T-helper 2 cell (primary cell): ENCODE results near the gene COG1.

Experiments used
- DNase-seq, 5 experiments: peaks; one replicate each; pipeline versions ENCODE4 v3.0.0 to v3.0.0-alpha.2; 2012 to 2022

Gene COG1

GRCh38 chr17:73198930-73199260, 6.0 kb downstream of the COG1 start:
- no peak for DNase-seq

DNA sequence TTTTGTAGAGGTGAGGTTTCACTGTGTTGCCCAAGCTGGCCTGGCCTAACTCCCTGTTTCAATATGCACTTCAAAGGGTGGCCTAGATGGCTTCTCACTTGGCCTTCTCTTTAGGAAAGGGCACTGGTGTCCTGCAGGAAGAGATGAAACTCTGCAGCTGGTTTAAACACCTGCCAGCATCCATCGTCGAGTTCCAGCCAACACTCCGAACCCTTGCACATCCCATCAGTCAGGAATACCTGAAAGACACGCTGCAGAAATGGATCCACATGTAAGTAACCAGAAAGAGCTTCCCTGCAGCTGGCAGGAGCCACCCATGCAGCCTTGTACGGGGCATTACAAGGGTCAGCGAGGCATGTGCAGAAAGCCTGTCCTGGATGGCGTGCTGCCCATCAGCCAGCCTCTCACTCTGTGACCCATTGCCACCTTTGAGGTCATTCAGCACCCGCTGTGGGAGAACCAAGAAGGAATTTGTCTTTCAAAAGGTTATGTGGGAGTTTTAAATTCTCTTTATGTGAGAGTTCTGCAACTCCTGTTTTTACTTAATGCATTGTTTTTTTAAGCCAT, 7.0 kb downstream of the COG1 start:
- DNase-seq = no peak

- no peak for DNase-seq
These were observed 7.6 kb downstream of the COG1 start for GRCh38 chr17:73200476-73200875.

DNA sequence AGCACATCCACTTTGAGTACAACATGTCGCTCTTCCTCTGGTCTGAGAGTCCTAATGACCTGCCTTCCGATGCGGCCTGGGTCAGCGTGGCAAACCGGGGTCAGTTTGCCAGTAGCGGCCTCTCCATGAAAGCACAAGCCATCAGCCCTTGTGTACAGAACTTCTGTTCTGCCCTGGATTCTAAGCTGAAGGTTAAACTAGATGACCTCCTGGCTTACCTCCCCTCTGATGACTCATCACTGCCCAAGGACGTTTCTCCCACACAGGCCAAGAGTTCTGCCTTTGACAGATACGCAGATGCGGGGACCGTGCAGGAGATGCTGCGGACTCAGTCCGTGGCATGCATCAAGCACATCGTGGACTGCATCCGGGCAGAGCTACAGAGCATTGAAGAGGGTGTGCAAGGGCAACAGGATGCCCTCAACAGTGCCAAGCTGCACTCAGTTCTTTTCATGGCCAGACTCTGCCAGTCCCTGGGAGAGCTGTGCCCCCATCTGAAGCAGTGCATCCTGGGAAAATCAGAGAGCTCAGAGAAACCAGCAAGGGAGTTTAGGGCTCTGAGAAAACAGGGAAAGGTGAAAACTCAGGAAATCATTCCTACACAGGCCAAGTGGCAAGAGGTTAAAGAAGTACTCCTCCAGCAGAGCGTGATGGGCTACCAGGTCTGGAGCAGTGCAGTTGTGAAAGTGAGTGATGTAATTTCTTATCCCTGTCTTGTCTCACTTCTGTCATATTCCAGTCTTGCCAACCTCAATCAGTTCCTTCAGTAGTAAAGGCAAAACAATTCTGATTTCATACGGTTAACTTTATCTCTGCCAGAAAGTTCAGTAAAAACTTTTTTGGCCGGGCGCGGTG, 8.6 kb downstream of the COG1 start:
- DNase-seq = no peak

DNA sequence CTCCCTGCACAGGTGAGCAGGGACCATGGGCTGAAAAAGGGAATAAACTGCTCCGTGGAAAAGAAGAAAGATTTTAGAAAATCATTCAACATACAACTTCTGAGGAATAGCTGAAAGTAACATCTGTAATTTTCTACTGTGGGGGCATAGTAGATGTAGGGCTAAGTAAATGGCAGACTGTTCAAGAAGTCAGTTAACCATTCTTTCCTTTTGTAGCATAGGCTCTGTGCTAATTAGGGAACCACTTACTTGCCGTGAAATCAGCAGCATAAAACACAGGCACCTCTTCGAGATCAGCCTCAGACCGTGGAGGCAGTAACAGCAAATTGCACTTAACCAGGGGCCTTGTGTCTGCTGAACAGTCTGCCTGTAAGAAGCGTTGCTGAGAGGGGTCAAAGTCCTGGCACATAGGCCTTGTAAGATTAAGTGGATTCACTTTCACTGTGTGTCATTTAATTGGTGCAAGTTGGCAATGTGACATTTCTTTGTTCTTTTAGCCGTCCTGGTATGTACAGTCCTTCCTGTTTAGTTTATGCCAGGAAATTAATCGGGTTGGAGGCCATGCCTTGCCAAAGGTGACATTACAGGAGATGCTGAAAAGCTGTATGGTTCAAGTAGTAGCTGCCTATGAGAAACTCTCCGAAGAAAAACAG, 10.4 kb downstream of the COG1 start:
- DNase-seq = peak in 1 of 5 experiments; percentile 30

DNA sequence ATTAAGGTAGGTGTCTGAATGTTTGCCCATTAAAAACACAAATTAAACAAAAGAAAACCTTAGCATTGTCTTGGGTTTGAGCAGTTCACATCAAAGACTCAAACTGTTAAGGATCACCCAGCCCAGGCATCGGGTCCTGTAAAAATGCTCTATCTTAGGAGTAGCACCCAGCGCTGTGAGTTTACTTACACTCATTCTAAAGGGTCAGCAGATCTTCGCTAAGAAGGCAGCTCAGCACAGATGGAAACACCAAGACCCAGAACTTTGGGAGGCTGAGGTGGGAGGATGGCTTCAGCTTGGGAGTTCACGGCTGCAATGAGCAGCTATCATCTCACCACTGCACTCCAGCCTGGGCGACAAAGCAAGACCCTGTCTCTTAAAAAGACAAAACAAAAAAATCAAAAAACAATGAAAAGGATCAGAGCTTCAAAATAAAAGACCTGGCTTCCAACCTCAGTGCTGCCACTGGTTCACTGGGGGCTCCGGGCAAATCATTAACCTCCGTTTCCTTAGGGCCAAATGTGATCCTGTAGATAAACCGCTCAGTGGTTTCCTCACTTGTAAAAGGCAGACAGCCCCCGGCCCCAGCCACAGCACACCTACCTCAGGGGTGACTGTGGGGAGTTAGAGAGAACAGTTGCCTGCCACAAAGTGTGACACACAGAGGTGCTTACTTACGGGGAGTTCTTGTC, 11.1 kb downstream of the COG1 start:
- DNase-seq = peak in 2 of 5 experiments; percentile 33 to 80

DNA sequence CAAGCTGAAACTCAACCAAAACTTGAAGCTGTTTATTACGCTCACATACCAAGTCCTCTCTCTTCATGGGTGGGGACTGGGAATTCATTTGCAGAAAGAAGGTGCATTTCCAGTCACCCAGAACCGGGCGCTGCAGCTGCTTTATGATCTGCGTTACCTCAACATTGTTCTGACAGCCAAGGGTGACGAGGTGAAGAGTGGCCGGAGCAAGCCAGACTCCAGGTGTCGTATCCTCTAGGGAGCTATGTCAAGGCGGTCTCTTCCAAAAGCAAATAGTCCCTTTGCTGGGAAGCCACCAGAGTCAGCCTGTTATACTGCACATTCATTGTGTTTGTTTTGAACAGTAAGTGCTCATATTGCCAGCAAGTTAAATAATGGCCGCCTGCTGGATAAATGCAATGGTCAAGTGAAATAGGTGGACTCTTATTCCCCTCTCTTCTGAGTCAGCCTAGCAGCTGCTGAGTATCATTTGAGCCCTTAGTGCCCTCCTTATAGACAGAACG, 12.7 kb downstream of the COG1 start:
- DNase-seq = no peak

DNA sequence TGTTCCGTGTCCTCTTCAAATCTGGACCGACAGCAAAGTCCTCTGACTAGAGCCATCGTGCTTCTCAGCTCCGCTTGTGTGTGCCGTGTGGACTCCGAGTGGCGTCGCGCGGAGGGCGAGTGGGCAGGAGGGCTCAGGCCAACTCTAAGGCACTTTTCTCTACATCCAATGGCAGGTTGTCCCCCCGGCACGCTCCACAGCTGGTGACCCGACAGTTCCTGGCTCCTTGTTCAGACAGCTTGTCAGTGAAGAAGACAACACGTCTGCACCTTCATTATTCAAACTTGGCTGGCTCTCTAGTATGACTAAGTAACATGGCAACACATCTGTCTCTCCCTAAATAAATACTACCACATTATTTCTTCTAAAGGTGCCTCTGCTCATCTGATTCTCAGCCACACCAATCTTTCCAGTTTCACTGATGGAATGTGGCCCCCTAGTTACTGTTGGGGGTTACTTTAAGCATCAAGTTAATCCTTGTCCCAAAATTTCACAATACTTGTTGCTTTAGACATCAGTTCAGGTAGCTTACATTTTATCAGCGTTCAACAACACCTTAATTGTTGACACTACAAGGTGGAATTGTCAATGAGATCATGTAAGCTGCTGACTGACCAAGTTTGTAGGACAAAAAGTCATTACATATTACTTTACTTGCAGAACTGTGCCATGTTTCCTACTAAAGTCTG, 15.4 kb downstream of the COG1 start:
- no peak for DNase-seq

GRCh38 chr17:73209436-73209835, 16.6 kb downstream of the COG1 start:
- no peak for DNase-seq

- DNase-seq = peak in 1 of 5 experiments; percentile 52
These were observed 17.3 kb downstream of the COG1 start for GRCh38 chr17:73210002-73210678.

DNA sequence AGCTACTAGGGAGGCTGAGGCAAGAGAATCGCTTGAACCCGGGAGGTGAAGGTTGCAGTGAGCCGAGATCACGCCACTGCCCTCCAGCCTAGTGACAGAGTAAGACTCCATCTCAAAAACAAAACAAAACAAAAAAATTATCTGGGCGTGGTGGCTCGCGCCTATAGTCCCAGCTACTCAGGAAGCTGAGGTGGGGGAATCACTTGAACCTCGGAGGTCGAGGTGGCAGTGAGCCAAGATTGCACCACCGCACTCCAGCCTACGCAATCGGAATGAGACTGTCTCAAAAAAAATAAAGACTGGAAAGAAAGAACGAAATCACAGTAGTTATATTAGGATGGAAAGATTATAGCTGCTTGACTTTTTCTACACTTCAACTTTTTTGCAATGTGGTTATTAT, 18.9 kb downstream of the COG1 start:
- peak in 4 of 5 experiments; percentile 32 to 79 (median 48) for DNase-seq

- no peak for DNase-seq
These were observed 21.2 kb downstream of the COG1 start for GRCh38 chr17:73214008-73214407.

DNA sequence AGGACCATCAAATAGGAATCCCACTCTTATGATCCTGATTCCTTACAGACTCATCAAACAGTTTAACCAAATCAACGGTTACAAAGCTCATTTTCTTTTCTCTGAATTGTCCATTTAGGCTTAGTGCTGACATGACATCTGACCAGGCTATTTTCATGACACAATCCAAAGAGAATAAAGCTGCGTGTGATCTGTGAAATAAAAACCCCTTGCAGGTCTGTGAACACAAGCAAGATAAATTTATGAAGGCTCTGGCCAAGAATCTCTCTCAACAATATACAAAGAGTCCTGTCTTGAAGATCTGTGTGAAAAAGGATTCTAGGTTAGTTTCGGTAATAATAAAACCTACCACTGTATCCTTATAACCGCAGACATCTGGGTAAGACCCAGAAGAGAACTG, 22.0 kb downstream of the COG1 start:
- DNase-seq = no peak

DNA sequence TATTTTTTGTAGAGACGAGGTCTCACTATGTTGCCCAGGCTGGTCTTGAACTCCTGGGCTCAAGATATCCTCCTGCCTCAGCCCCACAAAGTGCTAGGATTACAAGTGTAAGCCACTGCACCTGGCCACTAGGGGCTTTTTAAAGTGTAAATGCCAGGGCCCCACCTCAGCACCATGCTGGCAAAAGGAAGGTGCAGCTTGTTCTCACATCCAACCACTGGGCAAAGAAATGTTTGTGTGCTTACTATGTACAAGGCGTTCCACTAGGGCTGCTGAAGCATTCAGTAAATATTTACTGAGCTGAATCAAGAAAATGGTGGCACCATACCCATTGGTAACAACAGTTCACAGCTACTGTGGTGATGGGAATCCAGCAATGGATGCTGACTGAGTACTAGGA, 22.6 kb downstream of the COG1 start:
- DNase-seq = peak in 1 of 5 experiments; percentile 26

DNA sequence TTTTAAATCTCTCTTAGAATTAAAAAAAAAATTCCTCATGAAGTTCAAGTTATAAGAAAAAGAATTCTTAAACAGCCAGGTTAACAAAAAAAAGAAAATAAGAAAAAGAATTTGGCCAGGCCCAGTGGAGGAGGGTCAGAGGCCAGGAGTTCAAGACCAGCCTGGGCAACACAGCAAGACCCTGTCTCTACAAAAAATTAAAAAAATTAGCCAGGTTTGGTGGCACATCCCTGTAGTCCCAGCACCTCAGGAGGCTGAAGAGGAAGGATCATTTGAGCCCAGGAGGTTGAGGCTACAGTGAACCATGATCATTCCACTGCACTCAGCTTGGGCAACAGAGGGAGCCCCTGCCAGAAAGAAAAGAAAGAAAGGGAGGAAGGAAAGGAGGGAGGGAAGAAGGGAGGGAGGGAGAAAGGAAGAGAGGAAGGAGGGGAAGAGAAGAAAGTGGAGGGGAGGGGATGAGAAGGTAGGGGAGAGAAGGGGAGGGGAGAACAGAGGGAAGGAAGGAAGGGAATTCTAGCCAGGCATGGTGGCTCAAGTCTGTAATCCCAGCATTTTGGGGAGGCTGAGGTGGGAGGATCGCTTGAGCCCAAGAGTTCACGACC, 30.9 kb downstream of the COG1 start:
- no peak for DNase-seq

DNA sequence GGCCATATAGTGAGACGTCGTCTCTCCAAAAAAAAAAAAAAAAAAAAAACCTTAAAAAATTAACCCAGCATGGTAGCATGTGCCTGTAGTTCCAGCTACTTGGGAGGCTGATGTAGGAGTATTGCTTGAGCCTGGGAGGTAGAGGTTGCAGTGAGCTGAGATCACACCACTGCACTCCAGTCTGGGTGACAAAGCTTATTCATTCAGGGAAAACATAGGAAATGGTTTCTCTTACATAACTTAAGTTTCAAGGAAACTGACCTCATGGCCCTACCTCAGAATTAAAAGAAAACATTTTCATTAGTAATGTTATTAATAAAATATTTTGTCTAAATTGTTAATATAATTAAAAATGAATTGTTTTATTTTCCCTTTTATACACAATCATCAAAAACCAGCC, 31.4 kb downstream of the COG1 start:
- no peak for DNase-seq

- DNase-seq = no peak
These were observed 31.9 kb downstream of the COG1 start for GRCh38 chr17:73224663-73225305.

DNA sequence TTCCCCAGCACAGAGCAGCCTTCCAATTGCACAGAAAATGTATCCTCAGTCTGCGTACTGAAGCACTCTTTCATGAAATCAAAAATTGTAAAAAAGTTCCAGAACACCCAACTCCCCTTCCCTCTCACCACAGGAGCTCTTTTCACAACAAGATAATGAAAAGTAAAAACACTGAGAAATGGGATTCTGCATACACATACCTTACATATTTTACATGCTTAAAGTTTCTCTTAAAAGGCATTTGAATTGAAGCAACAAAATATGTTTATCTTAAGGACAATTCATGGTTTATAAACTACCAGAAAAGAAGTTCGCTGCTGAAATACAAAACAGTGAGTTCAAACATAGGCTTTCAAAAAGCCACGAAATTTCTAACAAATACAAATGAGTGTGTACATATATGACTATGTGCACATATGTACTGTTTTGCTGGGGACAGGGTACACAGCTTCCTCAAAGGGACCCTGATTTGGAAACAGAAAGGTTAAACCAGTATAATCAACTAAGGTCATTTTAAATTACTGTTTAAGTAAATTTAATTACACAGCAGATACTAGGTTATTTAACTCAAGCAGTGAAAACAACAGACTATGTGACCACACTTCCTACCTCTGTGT, 33.8 kb downstream of the COG1 start:
- peak in 1 of 5 experiments; percentile 64 for DNase-seq

DNA sequence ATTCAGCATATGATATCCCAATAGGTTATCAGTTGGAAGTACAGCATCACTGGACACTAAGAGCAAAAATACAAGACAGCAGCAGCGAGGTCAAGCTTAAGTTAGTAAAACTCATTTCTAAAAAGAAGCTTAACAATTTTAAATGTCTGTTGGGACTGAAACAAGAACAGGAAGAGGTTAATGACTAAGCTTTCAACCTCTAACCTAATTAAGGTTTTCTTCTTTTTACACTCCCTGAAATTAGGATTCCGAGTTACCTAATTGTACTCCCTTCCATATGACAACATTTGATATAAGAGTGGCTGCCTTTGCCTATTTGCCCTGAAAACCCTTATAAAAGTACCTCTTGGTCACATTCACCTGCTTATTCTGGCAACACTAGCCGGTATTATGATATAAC, 34.5 kb downstream of the COG1 start:
- DNase-seq = peak in 1 of 5 experiments; percentile 55

DNA sequence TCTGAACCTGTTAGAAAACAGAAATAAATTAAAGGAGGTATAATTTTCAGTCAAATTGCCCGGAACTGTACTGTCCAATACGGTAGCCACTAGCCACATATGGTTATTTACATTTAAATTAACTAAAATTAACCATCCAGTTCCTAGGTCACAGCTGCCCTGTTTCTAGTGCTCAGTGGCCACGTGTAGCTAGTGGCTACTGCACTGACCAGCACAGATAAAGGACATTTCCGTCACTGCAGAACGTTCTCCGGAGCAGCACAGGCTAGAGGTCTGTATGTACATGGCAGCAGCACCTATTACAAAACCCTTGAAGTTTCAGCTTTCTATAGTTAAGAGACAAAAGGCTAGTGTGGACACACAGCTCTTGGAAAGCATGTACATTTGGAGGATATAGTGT, 35.1 kb downstream of the COG1 start:
- DNase-seq = no peak
